NCI-H146 (cell line): ENCODE data around the gene PNPLA2.
A peak's percentile ranks its signal among the peaks of the same experiment; 100 is the strongest.

Source experiments
- DNase-seq: peaks from one replicate; lab custom pipeline; 2025; lab: John Stamatoyannopoulos, UW

Gene PNPLA2

DNA sequence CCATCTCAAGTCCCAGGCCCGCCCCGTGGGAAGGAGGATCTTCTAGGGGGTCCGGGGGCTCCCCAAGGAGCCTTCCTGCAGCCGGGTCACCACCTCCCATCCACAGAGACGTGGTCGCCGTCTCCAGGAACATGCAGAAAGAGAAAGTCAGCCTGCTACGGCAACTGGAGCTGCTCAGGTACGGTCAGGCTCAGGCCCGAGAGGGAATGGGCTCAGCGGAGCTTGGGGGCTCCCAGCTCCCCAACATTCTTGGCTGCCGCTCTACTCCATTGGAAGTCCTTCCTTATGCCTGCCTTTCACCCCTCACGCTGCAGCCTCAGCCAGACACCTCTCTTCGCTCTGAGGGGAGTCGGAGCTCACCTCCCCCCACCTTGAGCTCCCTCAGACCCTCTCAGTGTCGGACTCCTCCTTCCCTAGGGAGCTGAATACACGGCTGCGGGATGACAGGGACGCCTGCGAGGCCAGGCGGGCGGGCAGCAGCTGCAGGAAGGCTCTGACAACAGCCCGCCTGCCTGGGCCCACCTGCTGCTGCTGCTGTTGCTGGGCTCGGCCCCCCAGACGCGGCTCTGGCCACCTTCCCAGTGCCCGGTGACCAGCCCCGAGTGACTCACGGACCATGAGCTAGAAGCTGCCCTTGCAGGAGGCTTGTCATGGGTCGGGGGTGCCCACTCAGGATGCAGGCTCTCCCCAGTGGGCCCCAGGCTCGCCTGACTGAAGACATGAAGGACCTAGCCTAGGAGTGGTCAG is 12.6 kb downstream of the PNPLA2 start:
- peak; percentile 46 for DNase-seq

GRCh38 chr11:831961-832528 is 13.3 kb downstream of the PNPLA2 start:
- DNase-seq = no peak

DNA sequence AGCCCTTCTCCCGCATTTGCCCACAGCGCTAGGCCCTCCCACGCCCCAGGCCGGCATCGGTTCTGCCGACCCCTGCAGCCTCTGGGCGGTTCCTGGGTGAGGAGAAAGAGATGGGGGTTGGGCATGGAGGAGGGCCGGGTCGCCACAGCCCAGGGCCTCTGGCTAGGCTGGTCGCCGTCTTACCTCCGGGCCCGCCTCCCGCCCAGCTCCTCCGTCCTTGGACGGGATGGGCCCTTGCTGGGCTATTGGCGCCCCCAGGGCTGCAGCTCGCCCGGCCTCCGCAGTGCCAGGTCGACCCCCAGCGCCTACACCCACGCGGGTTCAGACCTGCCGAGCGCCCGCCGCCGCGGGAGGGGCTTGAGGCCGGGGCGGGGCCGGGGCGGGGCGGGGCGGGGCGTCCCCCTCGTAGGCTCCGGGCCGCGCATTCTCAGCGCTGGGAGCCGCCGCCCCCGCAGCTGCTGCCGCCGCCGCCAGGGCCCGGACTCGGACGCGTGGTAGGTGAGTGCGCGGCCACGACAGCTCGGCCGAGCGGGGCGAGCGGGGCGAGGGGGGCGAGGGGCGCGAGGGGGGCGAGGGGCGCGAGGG is 13.9 kb downstream of the PNPLA2 start, which contains the start of gene CD151:
CD151 (plus strand) TSS at position 424 of the 585 bp plus-strand sequence. CDS start 3,118 bp downstream, outside the sequence.
- DNase-seq = peak; percentile 58

DNA sequence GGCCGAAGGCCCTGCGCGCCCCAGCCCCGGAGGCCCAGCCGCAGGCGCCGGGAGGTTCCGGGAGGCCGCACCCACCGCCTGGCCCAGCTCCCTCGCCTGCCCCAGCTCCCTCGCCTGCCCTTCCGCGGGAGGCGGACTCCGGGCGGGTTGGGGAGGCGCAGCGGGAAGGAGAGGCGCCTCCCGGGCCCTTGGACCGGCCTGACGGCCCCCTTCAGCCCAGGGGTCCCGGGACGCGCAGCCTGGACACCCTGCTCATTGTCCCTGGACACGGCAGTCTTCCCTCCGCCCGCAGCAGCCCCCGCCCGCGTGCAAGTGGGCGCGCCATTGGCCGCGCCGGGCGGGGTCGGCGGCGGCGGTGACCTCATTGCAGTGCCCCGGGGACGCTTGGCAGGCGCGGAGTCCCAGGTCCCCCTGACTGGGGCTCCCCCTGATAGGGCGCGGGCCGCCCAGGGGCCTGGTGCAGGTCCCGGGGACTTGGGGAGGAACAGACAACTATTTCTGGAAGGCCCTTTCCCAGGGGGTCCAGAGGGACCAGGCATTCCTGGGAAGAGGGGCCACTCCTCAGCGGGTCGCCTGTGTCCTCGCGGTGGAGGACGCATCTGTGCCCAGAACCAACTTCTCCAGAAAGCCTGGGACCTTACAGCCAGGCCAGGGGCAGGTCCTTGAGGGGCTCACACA is 14.5 kb downstream of the PNPLA2 start:
- DNase-seq = peak; percentile 40

- DNase-seq = no peak
These were observed 15.2 kb downstream of the PNPLA2 start for GRCh38 chr11:833849-834311.

DNA sequence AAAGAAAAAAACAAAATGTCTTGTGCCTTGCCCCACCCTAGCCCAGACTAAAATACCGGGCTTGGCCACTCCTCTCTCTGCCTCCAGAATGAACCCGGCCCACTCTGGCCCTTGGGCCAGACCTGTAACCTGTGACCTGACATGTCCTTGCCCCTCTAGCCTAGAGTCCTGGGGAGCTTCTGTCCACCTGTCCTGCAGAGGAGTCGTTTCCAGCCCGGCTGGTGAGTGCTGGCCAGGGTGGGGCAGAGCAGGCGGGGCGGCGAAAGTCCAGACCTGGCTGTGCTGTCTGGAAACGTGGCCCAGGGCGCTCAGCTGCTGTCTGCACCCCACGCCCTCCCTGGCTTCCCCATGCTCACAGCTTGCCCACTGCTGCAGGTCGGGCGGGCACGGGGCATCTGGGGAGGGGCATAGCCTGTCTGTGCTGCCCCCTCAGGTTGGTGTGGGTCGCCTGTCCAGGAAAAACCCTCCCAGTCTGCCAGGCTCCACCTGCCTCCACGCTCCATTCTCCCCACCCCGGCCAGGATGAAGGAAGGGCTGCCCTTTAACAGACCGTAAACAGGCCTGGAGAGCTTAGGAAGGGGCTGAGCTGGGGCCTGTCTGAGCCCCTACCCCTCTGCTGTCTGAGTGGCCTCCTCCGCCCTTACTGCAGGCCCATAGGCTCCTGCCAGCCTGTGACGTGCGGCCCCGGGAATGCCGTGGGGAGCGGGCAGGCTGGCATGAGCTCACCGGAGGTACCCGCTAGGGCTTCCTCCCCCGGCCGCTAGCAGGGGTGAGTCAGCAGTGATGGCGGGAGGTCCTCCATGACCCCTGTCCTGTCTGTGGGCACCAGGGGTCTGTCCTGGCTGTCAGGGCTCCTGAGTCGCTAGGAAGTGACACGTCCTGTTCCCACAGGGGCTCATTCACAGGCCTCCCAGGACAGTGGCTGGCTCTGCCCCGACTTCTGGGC is 15.9 kb downstream of the PNPLA2 start:
- no peak for DNase-seq

- DNase-seq = no peak
These were observed 17.6 kb downstream of the PNPLA2 start for GRCh38 chr11:836274-836673.

GRCh38 chr11:836700-837099 is 18.0 kb downstream of the PNPLA2 start:
- DNase-seq = no peak

DNA sequence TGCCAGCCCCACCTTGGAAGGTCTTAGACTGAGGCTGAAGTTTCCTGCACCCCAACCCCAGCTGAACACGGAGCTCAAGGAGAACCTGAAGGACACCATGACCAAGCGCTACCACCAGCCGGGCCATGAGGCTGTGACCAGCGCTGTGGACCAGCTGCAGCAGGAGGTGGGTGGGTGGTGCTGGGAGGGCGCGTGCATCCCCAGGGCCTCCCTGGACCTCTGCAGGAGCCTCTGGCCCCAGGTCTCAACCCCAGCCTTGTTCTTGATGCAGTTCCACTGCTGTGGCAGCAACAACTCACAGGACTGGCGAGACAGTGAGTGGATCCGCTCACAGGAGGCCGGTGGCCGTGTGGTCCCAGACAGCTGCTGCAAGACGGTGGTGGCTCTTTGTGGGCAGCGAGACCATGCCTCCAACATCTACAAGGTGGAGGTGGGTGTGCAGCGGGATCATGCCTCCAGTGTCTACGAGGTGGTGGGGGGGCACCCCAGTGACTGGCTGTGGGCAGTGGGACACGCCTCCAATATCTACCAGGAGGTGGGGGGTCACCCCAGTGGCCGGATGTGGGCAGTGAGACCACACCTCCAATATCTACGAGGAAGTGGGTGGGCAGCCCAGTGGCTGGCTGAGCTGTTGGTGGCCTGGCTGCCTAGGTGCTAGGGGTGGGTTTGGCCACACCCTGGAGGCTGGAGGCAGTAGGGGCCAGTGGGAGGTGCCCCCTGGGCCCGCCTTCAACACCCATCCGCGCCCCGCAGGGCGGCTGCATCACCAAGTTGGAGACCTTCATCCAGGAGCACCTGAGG is 18.7 kb downstream of the PNPLA2 start:
- no peak for DNase-seq

DNA sequence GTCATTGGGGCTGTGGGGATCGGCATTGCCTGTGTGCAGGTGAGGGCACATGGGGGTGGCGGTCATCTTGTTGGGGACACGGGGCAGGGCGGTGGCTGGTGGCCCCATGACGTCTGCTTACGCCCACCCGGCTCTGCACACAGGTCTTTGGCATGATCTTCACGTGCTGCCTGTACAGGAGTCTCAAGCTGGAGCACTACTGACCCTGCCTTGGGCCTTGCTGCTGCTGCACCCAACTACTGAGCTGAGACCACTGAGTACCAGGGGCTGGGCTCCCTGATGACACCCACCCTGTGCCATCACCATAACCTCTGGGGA is 19.2 kb downstream of the PNPLA2 start:
- no peak for DNase-seq

- no peak for DNase-seq
These were observed 19.9 kb downstream of the PNPLA2 start for GRCh38 chr11:838441-839279.

DNA sequence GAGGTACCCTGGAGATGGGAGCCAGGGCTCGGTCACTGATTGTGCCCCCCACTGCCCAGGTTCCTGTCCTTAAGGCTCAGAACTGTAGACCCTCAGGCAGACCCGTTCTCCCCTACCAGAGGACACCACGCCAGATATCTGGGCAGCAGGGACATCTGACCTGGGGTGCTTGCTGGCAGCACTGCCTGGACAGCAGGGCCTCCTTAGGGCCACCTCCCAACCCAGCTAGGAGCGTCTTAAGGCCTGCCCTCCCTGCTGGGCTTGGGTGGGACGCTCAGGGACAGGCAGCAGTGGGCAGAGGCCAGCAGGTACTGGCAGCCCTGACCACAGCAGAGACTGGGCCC is 20.5 kb downstream of the PNPLA2 start:
- DNase-seq = no peak

DNA sequence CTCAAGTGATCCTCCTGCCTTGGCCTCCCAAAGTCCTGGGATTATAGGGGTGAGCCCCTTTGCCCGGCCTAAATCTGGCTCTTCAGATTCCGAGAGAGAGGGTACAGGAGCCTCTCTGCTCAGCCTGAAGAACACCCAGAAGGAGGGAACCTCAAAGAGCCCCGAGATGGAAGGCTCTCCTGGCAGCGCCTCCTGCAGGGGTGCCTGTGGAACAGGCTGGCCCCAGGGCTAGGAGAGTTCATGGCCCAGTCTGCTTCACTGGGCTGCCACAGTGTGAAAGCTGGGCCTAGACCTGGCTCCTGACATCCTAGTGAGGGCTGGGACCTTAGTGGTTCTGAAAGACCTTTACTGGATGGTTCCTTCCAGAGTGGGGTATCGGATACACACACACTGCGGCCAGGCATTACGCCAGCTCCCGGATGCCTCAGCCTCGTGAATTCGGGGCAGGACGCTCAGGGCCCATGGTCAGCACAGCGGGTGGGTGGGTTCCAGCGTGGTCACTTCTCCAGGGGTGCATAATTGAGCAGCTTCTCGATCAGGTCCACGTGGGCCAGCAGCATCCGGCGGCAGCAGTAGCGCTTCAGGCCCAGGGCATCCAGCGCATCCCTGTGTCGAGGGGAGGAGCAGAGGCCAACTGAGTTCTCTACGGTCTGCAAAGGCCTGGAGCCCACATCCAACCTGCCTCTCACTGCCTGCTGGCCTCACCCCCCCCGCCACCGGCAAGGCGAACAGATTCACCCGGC is 21.3 kb downstream of the PNPLA2 start:
- no peak for DNase-seq

GRCh38 chr11:841981-842369 is 23.3 kb downstream of the PNPLA2 start:
- no peak for DNase-seq

- peak; percentile 88 for DNase-seq
These were observed 23.8 kb downstream of the PNPLA2 start, which contains the start of the genes POLR2L and TSPAN4 for GRCh38 chr11:842370-843002. TSS of gene POLR2L (minus strand) at chr11:842529. CDS start at chr11:842508, 21 bp downstream. TSS of gene TSPAN4 (plus strand) at chr11:842852. CDS start at chr11:850305, 7,453 bp downstream.

DNA sequence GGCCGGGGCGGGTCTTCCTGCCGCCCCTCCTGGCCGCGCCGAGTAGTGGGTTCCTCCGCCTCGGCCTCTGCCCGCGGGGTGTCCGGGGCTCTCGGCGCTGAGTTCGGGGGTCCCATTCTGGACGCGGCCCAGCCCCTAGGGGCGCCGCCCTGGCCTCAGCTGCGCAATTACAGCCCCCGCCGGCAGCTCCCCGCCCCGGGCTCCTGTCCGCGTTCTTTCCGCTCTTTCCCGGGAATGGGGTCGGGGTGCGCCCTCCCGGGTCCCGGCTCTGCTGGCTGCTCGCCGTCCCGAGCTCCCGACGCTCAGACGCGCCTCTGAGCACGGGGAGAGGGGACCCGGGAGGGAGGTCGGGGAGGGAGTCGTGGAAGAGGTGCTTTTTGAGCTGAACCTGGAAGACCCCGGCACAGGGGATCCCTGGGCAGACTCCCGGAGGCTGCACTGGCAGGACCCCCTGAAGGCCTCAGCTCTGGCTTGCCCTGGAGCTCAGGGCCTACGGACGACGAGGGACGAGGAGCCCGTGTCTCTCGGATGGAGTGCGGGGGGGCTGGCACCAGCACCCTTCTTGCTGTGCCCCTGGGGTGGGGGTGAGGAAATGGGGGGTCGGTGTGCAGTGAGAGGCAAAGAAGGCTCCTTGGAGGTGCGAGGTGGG is 24.5 kb downstream of the PNPLA2 start:
- no peak for DNase-seq

DNA sequence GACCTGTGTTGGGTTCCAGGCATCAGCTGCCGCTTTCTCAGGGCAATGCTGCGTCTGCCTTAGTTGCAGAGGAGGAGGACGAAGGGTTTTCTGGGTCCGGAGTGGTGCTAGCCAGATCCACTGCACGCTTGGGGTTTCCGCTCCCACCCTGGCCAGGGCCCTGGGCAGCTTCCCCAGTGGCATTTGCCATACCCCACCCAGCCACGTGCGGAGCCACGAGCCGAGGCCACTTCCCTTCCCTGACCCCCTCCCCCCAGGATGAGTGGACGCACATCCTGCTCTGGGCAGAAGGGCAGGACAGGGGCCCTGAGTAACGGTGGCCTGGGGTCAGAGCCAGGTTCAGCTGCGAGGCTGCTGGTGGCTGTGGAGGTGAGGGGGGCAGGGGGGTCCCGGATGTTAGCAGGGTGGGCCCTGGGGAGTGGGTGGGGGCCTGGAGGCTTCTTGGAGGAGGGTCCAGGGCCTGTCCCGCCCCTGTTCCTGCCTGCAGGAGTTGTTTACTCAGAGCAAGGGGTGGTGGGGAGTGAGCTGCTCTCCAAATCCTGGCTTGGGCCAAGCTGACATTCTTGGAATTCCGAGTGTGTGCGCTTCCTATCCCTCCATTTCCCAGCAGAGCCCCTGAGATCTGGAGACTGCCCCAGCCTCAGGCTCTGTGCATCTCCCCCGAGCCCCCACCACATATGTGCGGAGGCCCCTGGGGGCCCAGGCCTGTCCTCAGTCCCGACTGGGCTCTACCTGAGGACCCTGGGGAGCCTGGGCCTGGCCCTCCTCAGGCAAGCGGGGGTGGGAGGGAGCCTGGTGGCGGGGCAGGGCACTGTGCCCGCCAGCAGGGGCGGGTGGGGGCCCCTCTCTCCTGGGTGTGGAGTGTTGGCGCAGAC is 25.3 kb downstream of the PNPLA2 start:
- DNase-seq = no peak
